HG02938 (cell line): Measurements from ENCODE around the gene GADD45B.
"Not testable (repeated sequence)": the region's sequence is repeated elsewhere in the genome, so short reads cannot be mapped to it uniquely, and the experiment has no call there.

Experiments
- ATAC-seq: cut with Tn5 transposase; IDR thresholded peaks from one replicate; pipeline ENCODE4 v1.9.1; 2021; ENCODE audit warnings: mild to moderate bottlenecking, moderate library complexity; ENCODE audit not compliant: unreplicated experiment

The GADD45B gene

GRCh38 chr19:2468596-2468995 is 7.3 kb upstream of the GADD45B start:
- no peak for ATAC-seq

- ATAC-seq, result no peak
Observed at GRCh38 chr19:2469102-2469914, 6.6 kb upstream of the GADD45B start.

- not testable (repeated sequence) for ATAC-seq
Observed at GRCh38 chr19:2469915-2470200, 6.1 kb upstream of the GADD45B start.

- no peak for ATAC-seq
Observed at GRCh38 chr19:2474232-2475017, 1.5 kb upstream of the GADD45B start.

GRCh38 chr19:2475018-2475701 is 767 bp upstream of the GADD45B start:
- no peak for ATAC-seq

GRCh38 chr19:2476451-2477140 is 669 bp downstream of the GADD45B start:
- peak; percentile 8 for ATAC-seq

GRCh38 chr19:2477141-2477710 is 1.3 kb downstream of the GADD45B start:
- ATAC-seq, result no peak

- no peak for ATAC-seq
Observed at GRCh38 chr19:2477732-2478191, 1.8 kb downstream of the GADD45B start.

- ATAC-seq, result no peak
Observed at GRCh38 chr19:2478278-2478755, 2.4 kb downstream of the GADD45B start.

- no peak for ATAC-seq
Observed at GRCh38 chr19:2478756-2479555, 3.0 kb downstream of the GADD45B start.

GRCh38 chr19:2479556-2480194 is 3.7 kb downstream of the GADD45B start:
- no peak for ATAC-seq

GRCh38 chr19:2481466-2481865 is 5.5 kb downstream of the GADD45B start:
- no peak for ATAC-seq

- no peak for ATAC-seq
Observed at GRCh38 chr19:2482354-2483038, 6.6 kb downstream of the GADD45B start.

GRCh38 chr19:2483084-2483483 is 7.2 kb downstream of the GADD45B start:
- ATAC-seq, result no peak

GRCh38 chr19:2483484-2484151 is 7.7 kb downstream of the GADD45B start:
- no peak for ATAC-seq

- no peak for ATAC-seq
Observed at GRCh38 chr19:2484178-2484937, 8.4 kb downstream of the GADD45B start.

- ATAC-seq, result no peak
Observed at GRCh38 chr19:2485428-2485827, 9.5 kb downstream of the GADD45B start.
